Trophoblast cell (in vitro differentiated cells and primary cell): ENCODE data around the gene DLGAP1.

Source experiments
- DNase-seq, 2 donors: peaks; one replicate each; pipeline ENCODE4 v3.0.0-alpha.2; 2016
- H2AFZ ChIP-seq: 2 replicates; pipeline ENCODE4 v1.6.1; 2013; ENCODE audit warnings: low read length, moderate library complexity, mild to moderate bottlenecking; ENCODE audit not compliant: insufficient read depth, poor library complexity
- H2AK5ac ChIP-seq: 2 replicates; pipeline ENCODE4 v1.6.1; 2013; ENCODE audit warnings: mild to moderate bottlenecking, low read length
- H2BK120ac ChIP-seq: 2 replicates; pipeline ENCODE4 v1.6.1; 2013; ENCODE audit warnings: low read length, mild to moderate bottlenecking, moderate library complexity; ENCODE audit not compliant: insufficient read depth, poor library complexity
- H2BK12ac ChIP-seq: 2 replicates; pipeline ENCODE4 v1.6.1; 2013; ENCODE audit warnings: mild to moderate bottlenecking, low read length, moderate library complexity
- H2BK5ac ChIP-seq: 2 replicates; pipeline ENCODE4 v1.6.1; 2013; ENCODE audit warnings: low read length, low read depth, moderate library complexity, mild to moderate bottlenecking; ENCODE audit not compliant: poor library complexity
- H3K14ac ChIP-seq: 2 replicates; pipeline ENCODE4 v1.6.1; 2013; ENCODE audit warnings: mild to moderate bottlenecking, low read length
- H3K18ac ChIP-seq: 2 replicates; pipeline ENCODE4 v1.6.1; 2013; ENCODE audit warnings: mild to moderate bottlenecking, low read length
- H3K23ac ChIP-seq: 2 replicates; pipeline ENCODE4 v1.6.1; 2013; ENCODE audit warnings: low read length
- H3K27ac ChIP-seq: 2 replicates; pipeline ENCODE4 v1.5.1; 2013; ENCODE audit warnings: low read depth, mild to moderate bottlenecking, inconsistent platforms, low read length, moderate library complexity
- H3K27me3 ChIP-seq: 2 replicates; pipeline ENCODE4 v1.6.1; 2013; ENCODE audit warnings: inconsistent platforms, mild to moderate bottlenecking, low read length, moderate library complexity; ENCODE audit not compliant: insufficient read depth
- H3K36me3 ChIP-seq, 2 experiments: 1 replicate in 1 of 2; 2 replicates in 1 of 2; pipeline ENCODE4 v1.6.1; 2013; ENCODE audit warnings: low read length in 2 of 2, mild to moderate bottlenecking in 2 of 2, moderate library complexity in 1 of 2; ENCODE audit not compliant: insufficient read depth in 2 of 2, control insufficient read depth in 1 of 2
- H3K4ac ChIP-seq: 2 replicates; pipeline ENCODE4 v1.6.1; 2013; ENCODE audit warnings: low read depth, mild to moderate bottlenecking, low read length, moderate library complexity
- H3K4me1 ChIP-seq, 2 experiments: 1 replicate in 1 of 2; 2 replicates in 1 of 2; pipeline ENCODE4 v1.6.1; 2013; ENCODE audit warnings: low read length in 2 of 2, mild to moderate bottlenecking in 2 of 2, moderate library complexity in 1 of 2; ENCODE audit not compliant: insufficient read depth in 2 of 2, control insufficient read depth in 1 of 2
- H3K4me2 ChIP-seq: 2 replicates; pipeline ENCODE4 v1.6.1; 2013; ENCODE audit warnings: inconsistent platforms, mild to moderate bottlenecking, low read length, moderate library complexity
- H3K4me3 ChIP-seq: 2 replicates; pipeline ENCODE4 v1.5.1; 2013; ENCODE audit warnings: mild to moderate bottlenecking, low read depth, low read length, inconsistent platforms
- H3K79me1 ChIP-seq: one replicate; pipeline ENCODE4 v1.6.1; 2013; ENCODE audit warnings: low read length
- H3K79me2 ChIP-seq: 2 replicates; pipeline ENCODE4 v1.6.1; 2013; ENCODE audit warnings: low read length, mild to moderate bottlenecking; ENCODE audit not compliant: control insufficient read depth, insufficient read depth, poor library complexity
- H3K9ac ChIP-seq: 2 replicates; pipeline ENCODE4 v1.6.1; 2013; ENCODE audit warnings: mild to moderate bottlenecking, low read length
- H3K9me3 ChIP-seq: 2 replicates; pipeline ENCODE4 v1.6.1; 2013; ENCODE audit warnings: low read depth, mild to moderate bottlenecking, control low read depth, inconsistent platforms, low read length; ENCODE audit not compliant: insufficient read depth
- H4K12ac ChIP-seq: 2 replicates; pipeline ENCODE4 v1.6.1; 2013; ENCODE audit warnings: low read depth, mild to moderate bottlenecking, low read length, moderate library complexity
- H4K8ac ChIP-seq: 2 replicates; pipeline ENCODE4 v1.6.1; 2013; ENCODE audit warnings: low read depth, mild to moderate bottlenecking, low read length, moderate library complexity
- H4K91ac ChIP-seq: one replicate; pipeline ENCODE4 v1.6.1; 2013; ENCODE audit warnings: low read depth, mild to moderate bottlenecking, low read length, moderate library complexity
- WGBS: extraction: QIAGEN DNeasy Blood & Tissue Kit; methylation state at CpG from one replicate; pipeline ENCODE4 v1.1.7; 2013; ENCODE audit warnings: missing lambda C conversion rate; ENCODE audit not compliant: insufficient read length, insufficient coverage; ENCODE audit errors: extremely low coverage; 5-methylcytosine and 5-hydroxymethylcytosine counted together

Gene DLGAP1

DNA sequence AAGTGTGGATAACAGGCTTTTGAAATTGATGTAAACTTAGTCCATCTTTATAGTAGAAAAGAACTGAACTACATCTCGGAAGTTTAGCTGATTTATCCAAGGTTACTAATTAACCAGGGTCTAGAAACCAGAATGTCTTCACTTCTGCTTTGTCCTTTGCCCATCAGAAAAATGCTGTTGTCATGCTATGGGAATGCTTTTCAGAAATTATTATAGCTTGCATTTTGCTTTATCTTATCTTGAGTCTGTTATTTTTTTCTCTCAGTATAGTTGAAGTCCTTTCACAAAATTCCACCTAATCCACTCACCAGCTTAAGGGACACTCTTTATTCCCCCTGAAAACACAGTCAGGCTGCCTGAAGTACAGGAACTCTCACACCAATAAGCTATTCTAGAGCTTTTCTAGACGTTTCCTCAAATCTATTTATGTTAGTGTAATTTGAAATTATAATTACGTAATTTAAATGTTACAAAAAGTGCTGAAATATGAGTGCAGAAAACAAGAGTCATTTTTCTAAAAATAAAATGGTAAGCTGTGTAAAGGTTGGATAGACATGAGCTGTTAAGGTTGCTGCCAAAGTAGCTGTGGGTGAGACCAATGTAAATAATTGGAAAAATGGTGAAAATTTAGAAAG lies 548.9 kb downstream of the DLGAP1 start:
- no CpG with 5 or more reads among the region's 3 CpGs for WGBS
- no peak overlapping the region for H2AK5ac ChIP-seq
- no peak overlapping the region for H2AFZ ChIP-seq
- H3K9me3 ChIP-seq = no peaks in the 10 kb centered on the region
- no peak for DNase-seq
- H3K14ac ChIP-seq = no peak overlapping the region
- no peak overlapping the region for H3K9ac ChIP-seq
- H3K79me2 ChIP-seq = no peaks in the 10 kb centered on the region
- H3K79me1 ChIP-seq = no peaks in the 10 kb centered on the region
- H2BK5ac ChIP-seq = no peak overlapping the region
- H3K4ac ChIP-seq = no peak overlapping the region
- no peaks in the 10 kb centered on the region for H3K4me1 ChIP-seq
- H3K4me3 ChIP-seq = no peak overlapping the region
- no peak overlapping the region for H3K27ac ChIP-seq
- no peak overlapping the region for H4K91ac ChIP-seq
- no peak overlapping the region for H2BK120ac ChIP-seq
- H2BK12ac ChIP-seq = no peak overlapping the region
- H4K12ac ChIP-seq = no peak overlapping the region
- no peak overlapping the region for H4K8ac ChIP-seq
- H3K4me2 ChIP-seq = no peak overlapping the region
- no peaks in the 10 kb centered on the region for H3K27me3 ChIP-seq
- H3K36me3 ChIP-seq = no peaks in the 10 kb centered on the region
- no peak overlapping the region for H3K23ac ChIP-seq
- H3K18ac ChIP-seq = no peak overlapping the region

GRCh38 chr18:3903337-3903736 lies 551.8 kb downstream of the DLGAP1 start:
- Histone ChIP-seq H3K23ac (no peak overlapping the region), H3K9me3 (no peaks in the 10 kb centered on the region), H4K91ac (no peak overlapping the region), H3K36me3 (no peaks in the 10 kb centered on the region), H3K4me3 (no peak overlapping the region), H3K14ac (no peak overlapping the region), H3K4ac (no peak overlapping the region), H2BK5ac (no peak overlapping the region), H2AK5ac (no peak overlapping the region), H2AFZ (no peak overlapping the region), H3K79me2 (no peaks in the 10 kb centered on the region), H3K4me2 (no peak overlapping the region), H3K27me3 (no peaks in the 10 kb centered on the region), H3K18ac (no peak overlapping the region), H2BK12ac (no peak overlapping the region), H2BK120ac (no peak overlapping the region), H4K12ac (no peak overlapping the region), H3K9ac (no peak overlapping the region), H4K8ac (no peak overlapping the region), H3K27ac (no peak overlapping the region), H3K4me1 (no peaks in the 10 kb centered on the region), H3K79me1 (no peaks in the 10 kb centered on the region)
- no CpG with 5 or more reads among the region's 2 CpGs for WGBS
- DNase-seq = no peak

GRCh38 chr18:3902676-3903075 lies 552.4 kb downstream of the DLGAP1 start:
- no peak overlapping the region for H2AK5ac ChIP-seq
- H3K9me3 ChIP-seq = no peaks in the 10 kb centered on the region
- no peak overlapping the region for H3K27ac ChIP-seq
- H2BK12ac ChIP-seq = no peak overlapping the region
- WGBS = no CpG with 5 or more reads among the region's 2 CpGs
- H3K27me3 ChIP-seq = no peaks in the 10 kb centered on the region
- H4K8ac ChIP-seq = no peak overlapping the region
- DNase-seq = no peak
- no peak overlapping the region for H3K23ac ChIP-seq
- no peak overlapping the region for H3K4me3 ChIP-seq
- no peak overlapping the region for H3K9ac ChIP-seq
- no peaks in the 10 kb centered on the region for H3K4me1 ChIP-seq
- no peak overlapping the region for H3K14ac ChIP-seq
- H4K91ac ChIP-seq = no peak overlapping the region
- no peak overlapping the region for H3K4me2 ChIP-seq
- H3K36me3 ChIP-seq = no peaks in the 10 kb centered on the region
- no peak overlapping the region for H2BK120ac ChIP-seq
- no peak overlapping the region for H3K18ac ChIP-seq
- H4K12ac ChIP-seq = no peak overlapping the region
- no peaks in the 10 kb centered on the region for H3K79me2 ChIP-seq
- no peak overlapping the region for H2AFZ ChIP-seq
- H3K4ac ChIP-seq = no peak overlapping the region
- no peak overlapping the region for H2BK5ac ChIP-seq
- no peaks in the 10 kb centered on the region for H3K79me1 ChIP-seq

DNA sequence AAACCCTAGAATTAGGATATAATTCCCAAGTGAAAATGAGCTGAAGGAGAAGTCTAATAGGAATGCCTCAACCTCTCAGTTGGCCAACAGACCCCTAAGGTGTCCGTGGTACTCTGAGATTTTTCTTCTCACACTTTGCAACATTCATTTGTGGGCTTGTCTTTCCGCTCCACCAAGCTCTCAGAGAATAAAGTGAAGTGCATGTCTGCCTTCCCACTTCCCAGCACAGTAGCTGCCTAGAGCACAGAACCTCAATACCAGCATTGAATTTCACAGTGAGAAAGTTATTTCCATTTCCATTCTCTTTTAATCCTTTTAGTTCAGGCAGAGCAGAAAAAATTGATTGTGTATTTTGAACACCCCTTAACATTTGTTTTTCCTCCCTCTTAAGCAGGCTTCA lies 553.3 kb downstream of the DLGAP1 start:
- H2BK12ac ChIP-seq = no peak overlapping the region
- no peak overlapping the region for H3K14ac ChIP-seq
- no peak overlapping the region for H2AK5ac ChIP-seq
- H2BK120ac ChIP-seq = no peak overlapping the region
- H3K36me3 ChIP-seq = no peaks in the 10 kb centered on the region
- H3K23ac ChIP-seq = no peak overlapping the region
- no peak overlapping the region for H2AFZ ChIP-seq
- no peak overlapping the region for H3K9ac ChIP-seq
- no peak overlapping the region for H3K4ac ChIP-seq
- no peak overlapping the region for H3K27ac ChIP-seq
- no peak overlapping the region for H4K8ac ChIP-seq
- H4K91ac ChIP-seq = no peak overlapping the region
- no peaks in the 10 kb centered on the region for H3K4me1 ChIP-seq
- no peak overlapping the region for H2BK5ac ChIP-seq
- no peaks in the 10 kb centered on the region for H3K79me2 ChIP-seq
- H3K79me1 ChIP-seq = no peaks in the 10 kb centered on the region
- H3K18ac ChIP-seq = no peak overlapping the region
- no peak overlapping the region for H3K4me2 ChIP-seq
- no CpG with 5 or more reads among the region's 2 CpGs for WGBS
- H4K12ac ChIP-seq = no peak overlapping the region
- H3K9me3 ChIP-seq = no peaks in the 10 kb centered on the region
- H3K4me3 ChIP-seq = no peak overlapping the region
- H3K27me3 ChIP-seq = no peaks in the 10 kb centered on the region
- DNase-seq = no peak
